ENCODE data around the gene MGRN1. TPM values are rescaled to one million over a fixed set of nuclear protein-coding genes. Genes with fewer than 3 reads are reported as not detected.
A peak's percentile ranks its signal among the peaks of the same experiment; 100 is the strongest.

Gene MGRN1
- total RNA-seq, 6 donors from 2014 or later, result 49.0 to 148 (median 99.1) TPM

GRCh38 chr16:4599037-4599436, 25.6 kb upstream of the MGRN1 start:
- TF ChIP-seq EP300 (IDR thresholded peaks at IDR 0.05), result no peak
- DNase-seq, result no peak
- Histone ChIP-seq H3K4me1 (peaks cover 0 to 18% (median 10%) of the 10 kb centered on the region in 4 donors), H3K27me3 (no peaks in the 10 kb centered on the region), H3K9me3 (no peaks in the 10 kb centered on the region), H3K4me3 (no peak overlapping the region), H3K27ac (no peak overlapping the region), H3K36me3 (no peaks in the 10 kb centered on the region)
- ATAC-seq (ENCODE audit: low FRiP score in 2 of 2), result no peak
- WGBS, 2 donors, result 88% methylated on average over 10 of the region's 10 CpGs

DNA sequence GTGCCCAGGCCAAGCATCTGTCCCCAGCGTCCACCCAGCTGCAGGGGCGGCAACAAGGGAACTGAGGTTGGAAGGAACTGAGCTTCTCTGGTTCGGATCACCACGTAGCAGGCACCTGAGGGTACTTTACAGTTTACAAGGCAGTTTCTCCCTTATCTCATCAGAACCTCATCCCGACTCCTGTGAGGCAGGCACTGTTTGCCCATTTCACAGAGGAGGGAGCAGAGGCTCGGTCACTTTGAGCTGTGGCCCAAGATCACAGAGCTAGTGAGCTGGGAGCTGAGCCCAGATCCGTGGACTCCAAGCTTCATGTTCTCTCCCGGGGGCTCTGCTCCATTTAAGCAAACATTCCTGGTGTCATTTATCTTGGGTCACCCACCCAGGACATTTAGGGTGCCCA, 25.1 kb upstream of the MGRN1 start:
- Histone ChIP-seq H3K27me3 (no peaks in the 10 kb centered on the region), H3K36me3 (no peaks in the 10 kb centered on the region), H3K4me1 (peaks cover 0 to 18% (median 10%) of the 10 kb centered on the region in 4 donors), H3K4me3 (no peak overlapping the region), H3K9me3 (no peaks in the 10 kb centered on the region), H3K27ac (no peak overlapping the region)
- WGBS, 2 donors, result 87 to 94% methylated on average over 3 to 7 of the region's 8 CpGs
- ATAC-seq (ENCODE audit: low FRiP score in 2 of 2), result no peak
- TF ChIP-seq POLR2A (IDR thresholded peaks at IDR 0.05) (no peak), EP300 (IDR thresholded peaks at IDR 0.05) (no peak), POLR2AphosphoS5 (IDR thresholded peaks at IDR 0.05) (no peak)
- TF ChIP-seq, protein P1, sequence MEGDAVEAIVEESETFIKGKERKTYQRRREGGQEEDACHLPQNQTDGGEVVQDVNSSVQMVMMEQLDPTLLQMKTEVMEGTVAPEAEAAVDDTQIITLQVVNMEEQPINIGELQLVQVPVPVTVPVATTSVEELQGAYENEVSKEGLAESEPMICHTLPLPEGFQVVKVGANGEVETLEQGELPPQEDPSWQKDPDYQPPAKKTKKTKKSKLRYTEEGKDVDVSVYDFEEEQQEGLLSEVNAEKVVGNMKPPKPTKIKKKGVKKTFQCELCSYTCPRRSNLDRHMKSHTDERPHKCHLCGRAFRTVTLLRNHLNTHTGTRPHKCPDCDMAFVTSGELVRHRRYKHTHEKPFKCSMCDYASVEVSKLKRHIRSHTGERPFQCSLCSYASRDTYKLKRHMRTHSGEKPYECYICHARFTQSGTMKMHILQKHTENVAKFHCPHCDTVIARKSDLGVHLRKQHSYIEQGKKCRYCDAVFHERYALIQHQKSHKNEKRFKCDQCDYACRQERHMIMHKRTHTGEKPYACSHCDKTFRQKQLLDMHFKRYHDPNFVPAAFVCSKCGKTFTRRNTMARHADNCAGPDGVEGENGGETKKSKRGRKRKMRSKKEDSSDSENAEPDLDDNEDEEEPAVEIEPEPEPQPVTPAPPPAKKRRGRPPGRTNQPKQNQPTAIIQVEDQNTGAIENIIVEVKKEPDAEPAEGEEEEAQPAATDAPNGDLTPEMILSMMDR (IDR thresholded peaks at IDR 0.05), result no peak
- no peak for DNase-seq

GRCh38 chr16:4601036-4601863, 23.4 kb upstream of the MGRN1 start:
- H3K36me3 ChIP-seq, result no peaks in the 10 kb centered on the region
- H3K4me1 ChIP-seq, result peaks cover 0 to 18% (median 10%) of the 10 kb centered on the region in 4 donors
- H3K27me3 ChIP-seq, result no peaks in the 10 kb centered on the region
- DNase-seq (no peak), ATAC-seq (ENCODE audit: low FRiP score in 2 of 2) (peak in 1 of 2 donors; percentile 41)
- 32 to 46% methylated on average over 18 of the region's 18 CpGs for WGBS, 2 donors
- H3K4me3 ChIP-seq, result no peak overlapping the region
- no peaks in the 10 kb centered on the region for H3K9me3 ChIP-seq
- no peak for TF ChIP-seq EP300 (IDR thresholded peaks at IDR 0.05)
- TF ChIP-seq, protein P1 (IDR thresholded peaks at IDR 0.05), result no peak
- TF ChIP-seq POLR2AphosphoS5 (IDR thresholded peaks at IDR 0.05), result no peak
- no peak for TF ChIP-seq POLR2A (IDR thresholded peaks at IDR 0.05)
- no peak overlapping the region for H3K27ac ChIP-seq

DNA sequence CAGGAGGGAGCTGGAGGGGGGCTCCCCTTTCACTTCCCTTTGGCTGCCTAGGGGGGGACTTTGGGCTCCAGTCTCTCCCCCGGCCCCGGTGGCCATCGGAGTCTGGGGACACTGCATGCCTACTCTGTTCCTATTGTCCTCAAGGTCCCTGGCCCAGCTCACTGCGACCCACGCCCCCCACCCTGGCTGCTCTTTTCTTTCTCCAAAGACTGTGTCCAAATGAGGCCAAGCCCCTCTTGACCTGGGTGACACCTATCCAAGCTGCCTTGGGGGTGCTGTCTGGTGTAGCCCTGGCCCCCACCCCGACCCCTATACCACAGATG, 22.8 kb upstream of the MGRN1 start:
- no peak overlapping the region for H3K4me3 ChIP-seq
- no peaks in the 10 kb centered on the region for H3K36me3 ChIP-seq
- no peak overlapping the region for H3K27ac ChIP-seq
- no peak for TF ChIP-seq POLR2AphosphoS5 (IDR thresholded peaks at IDR 0.05)
- no peak for TF ChIP-seq POLR2A (IDR thresholded peaks at IDR 0.05)
- no peak for TF ChIP-seq EP300 (IDR thresholded peaks at IDR 0.05)
- TF ChIP-seq, protein P1 (IDR thresholded peaks at IDR 0.05), result no peak
- H3K27me3 ChIP-seq, result no peaks in the 10 kb centered on the region
- H3K4me1 ChIP-seq, result peaks cover 0 to 18% (median 10%) of the 10 kb centered on the region in 4 donors
- DNase-seq, result no peak
- ATAC-seq (ENCODE audit: low FRiP score in 2 of 2), result no peak
- no peaks in the 10 kb centered on the region for H3K9me3 ChIP-seq
- 60 to 63% methylated on average over 6 of the region's 6 CpGs for WGBS, 2 donors

DNA sequence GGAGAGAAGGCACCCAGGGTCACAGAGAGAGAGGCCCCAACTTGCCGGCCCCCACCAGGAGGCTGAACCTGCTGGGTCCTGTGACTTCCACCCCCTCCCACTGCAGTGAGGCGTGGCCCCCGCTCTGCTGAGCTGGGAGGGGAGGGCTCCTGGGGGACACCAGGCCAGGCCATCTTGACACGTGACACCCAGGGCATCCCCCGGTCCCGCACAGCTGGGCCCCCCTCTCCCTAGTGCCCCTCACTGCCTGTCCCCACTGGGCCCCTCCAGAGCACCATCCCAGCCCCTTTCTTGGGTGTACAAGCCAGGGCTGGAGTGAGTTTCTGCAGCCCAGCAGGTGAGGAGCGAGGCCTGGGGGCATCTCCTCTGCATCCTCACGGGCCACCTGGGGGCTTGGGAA, 22.3 kb upstream of the MGRN1 start:
- no peak overlapping the region for H3K27ac ChIP-seq
- H3K9me3 ChIP-seq, result no peaks in the 10 kb centered on the region
- H3K4me1 ChIP-seq, result peaks cover 0 to 18% (median 10%) of the 10 kb centered on the region in 4 donors
- no peak for TF ChIP-seq POLR2A (IDR thresholded peaks at IDR 0.05)
- TF ChIP-seq, protein P1 (IDR thresholded peaks at IDR 0.05), result no peak
- TF ChIP-seq EP300 (IDR thresholded peaks at IDR 0.05), result no peak
- no peak for TF ChIP-seq POLR2AphosphoS5 (IDR thresholded peaks at IDR 0.05)
- peaks cover 0 to 2% (median under 1%) of the 10 kb centered on the region in 4 donors for H3K36me3 ChIP-seq
- ATAC-seq (ENCODE audit: low FRiP score in 2 of 2) (peak in 1 of 2 donors; percentile 2), DNase-seq (peak in 1 of 2 donors; percentile 57)
- 61 to 83% methylated on average over 1 to 7 of the region's 8 CpGs for WGBS, 2 donors
- H3K4me3 ChIP-seq, result no peak overlapping the region
- H3K27me3 ChIP-seq, result no peaks in the 10 kb centered on the region

Data from upper lobe of left lung (tissue), 6 donors.